Endometrial microvascular endothelial cells (primary cell): Measurements from ENCODE around the gene C2orf92. TPM values are rescaled to one million over a fixed set of nuclear protein-coding genes. Genes with fewer than 3 reads are reported as not detected.

ENCODE experiments used
- in situ Hi-C: cut with HindIII; loops from 2 replicates; pipeline ENCODE4 v1.10.0; 2017; ENCODE audit warnings: low sequenced_read_pairs, low pct_unique_long_range_greater_than_20kb; ENCODE audit errors: inconsistent ontology term
- total RNA-seq: library from RNA; depleted of rRNA; stranded (reverse); fragments of >200 nt; gene quantifications from one replicate; pipeline ENCODE4 v1.2.3, GENCODE V29; 2015; ENCODE audit errors: inconsistent ontology term

Gene C2orf92
- total RNA-seq, 1 donor from 2014 or later = not detected

DNA sequence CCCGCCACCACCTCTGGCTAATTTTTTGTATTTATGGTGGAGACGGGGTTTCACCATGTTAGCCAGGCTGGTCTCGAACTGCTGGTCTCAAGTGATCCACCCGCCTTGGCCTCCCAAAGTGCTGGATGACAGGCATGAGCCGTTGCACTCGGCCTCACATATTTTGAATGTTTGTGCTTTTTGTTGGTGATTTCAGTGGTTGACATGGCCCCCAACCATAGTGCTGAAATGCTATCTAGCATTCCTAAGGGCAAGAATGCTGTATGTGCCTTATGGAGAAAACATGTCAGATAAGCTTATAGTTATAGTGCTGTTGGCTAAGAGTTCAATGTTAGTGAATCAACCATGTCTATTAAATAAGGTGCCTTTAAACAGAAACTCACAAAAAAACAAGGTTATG lies 52.7 kb downstream of the C2orf92 start:
- in situ Hi-C loops = no loop called here

DNA sequence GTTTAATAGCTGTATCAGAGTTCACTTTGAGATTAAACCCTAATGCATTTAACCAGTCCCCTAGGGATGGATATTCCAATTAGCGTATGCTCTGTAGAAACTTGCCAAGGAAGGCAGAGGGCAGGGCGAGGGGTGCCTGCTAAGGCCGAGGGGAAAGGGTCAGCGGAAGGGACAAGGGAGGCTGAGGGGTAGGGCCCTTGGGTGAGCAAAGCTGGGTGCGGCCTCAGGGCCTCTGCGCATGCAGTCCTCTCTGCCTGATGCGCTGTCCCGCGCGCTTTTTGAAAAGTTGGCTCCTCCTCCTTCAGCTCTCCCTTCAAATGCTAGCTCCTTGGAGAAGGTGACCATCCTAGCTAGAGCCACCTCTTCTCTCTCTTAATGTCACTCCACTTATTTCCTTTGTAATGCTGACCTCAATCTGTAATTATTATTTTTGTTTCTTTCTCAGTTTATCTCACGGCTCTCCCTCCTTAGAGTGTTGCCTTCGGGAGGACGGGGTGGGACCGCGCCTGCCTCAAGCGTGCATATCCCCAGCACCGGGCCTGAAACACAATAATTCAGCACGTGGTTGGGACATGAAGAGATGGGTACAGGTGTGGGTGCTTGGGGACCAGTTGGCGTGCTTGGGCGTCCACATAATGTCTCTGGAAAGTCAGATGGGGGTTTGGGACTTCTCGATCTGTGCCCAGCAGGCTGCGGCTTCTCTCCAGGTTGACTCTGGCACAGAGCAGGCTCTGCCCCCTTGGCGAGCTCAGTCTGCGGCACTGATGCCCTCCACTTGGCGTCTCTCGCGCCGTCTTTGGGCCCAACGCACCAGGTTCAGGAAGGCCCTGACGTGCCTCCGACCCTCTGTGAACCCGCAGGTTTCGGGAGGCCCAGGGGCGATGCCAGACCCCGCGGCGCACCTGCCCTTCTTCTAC lies 53.9 kb downstream of the C2orf92 start:
- in situ Hi-C loops = no loop called here

- in situ Hi-C loops = no loop called here
Measured at GRCh38 chr2:97724073-97724410, 54.5 kb downstream of the C2orf92 start.

DNA sequence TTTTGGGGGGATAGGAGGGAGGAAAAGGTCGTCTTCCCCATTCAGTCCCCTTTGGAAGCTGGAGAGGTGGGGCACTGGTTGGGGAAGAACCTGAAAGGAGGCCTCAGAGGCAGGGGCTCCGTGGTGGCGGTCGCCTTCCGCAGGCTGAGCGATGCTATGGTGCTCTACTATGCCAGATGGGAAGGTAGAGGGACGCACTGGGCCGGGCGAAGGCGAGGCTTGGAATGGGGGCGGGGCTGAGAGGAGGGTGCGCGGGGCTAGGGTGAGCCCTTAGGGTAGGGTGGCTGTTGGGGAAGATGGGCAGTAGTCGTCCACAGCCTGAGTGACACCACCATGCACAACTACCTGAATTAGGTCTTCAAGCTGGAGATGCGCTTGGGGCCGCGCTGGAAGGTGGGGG lies 55.0 kb downstream of the C2orf92 start:
- in situ Hi-C loops = no loop called here

- in situ Hi-C loops = no loop called here
Measured at GRCh38 chr2:97724946-97725688, 55.6 kb downstream of the C2orf92 start.

- in situ Hi-C loops = no loop called here
Measured at GRCh38 chr2:97726261-97727064, 57.0 kb downstream of the C2orf92 start.

DNA sequence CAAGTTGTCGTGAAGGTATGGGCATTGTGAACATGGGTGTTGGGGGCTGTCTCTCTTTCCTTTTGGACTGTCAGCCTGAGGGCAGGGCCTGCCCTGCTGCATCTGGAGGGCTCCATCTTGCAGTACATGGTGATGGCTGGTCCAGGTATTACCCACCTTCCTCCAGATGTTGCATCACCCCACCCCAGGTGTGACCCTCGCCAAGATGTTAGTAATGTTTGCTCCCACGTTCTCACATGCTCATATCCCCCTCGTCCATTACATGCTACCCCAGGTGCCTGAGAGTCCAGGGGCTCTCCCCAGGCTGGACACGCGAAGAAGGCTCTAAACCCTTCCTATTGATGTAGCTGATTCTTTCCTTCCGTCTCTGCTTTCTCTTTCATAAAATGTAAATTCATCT lies 57.8 kb downstream of the C2orf92 start:
- in situ Hi-C loops = no loop called here

- in situ Hi-C loops = no loop called here
Measured at GRCh38 chr2:97728091-97728731, 58.7 kb downstream of the C2orf92 start.

GRCh38 chr2:97730245-97730644 lies 60.7 kb downstream of the C2orf92 start:
- in situ Hi-C loops = no loop called here

- in situ Hi-C loops = no loop called here
Measured at GRCh38 chr2:97731274-97732020, 61.9 kb downstream of the C2orf92 start.

DNA sequence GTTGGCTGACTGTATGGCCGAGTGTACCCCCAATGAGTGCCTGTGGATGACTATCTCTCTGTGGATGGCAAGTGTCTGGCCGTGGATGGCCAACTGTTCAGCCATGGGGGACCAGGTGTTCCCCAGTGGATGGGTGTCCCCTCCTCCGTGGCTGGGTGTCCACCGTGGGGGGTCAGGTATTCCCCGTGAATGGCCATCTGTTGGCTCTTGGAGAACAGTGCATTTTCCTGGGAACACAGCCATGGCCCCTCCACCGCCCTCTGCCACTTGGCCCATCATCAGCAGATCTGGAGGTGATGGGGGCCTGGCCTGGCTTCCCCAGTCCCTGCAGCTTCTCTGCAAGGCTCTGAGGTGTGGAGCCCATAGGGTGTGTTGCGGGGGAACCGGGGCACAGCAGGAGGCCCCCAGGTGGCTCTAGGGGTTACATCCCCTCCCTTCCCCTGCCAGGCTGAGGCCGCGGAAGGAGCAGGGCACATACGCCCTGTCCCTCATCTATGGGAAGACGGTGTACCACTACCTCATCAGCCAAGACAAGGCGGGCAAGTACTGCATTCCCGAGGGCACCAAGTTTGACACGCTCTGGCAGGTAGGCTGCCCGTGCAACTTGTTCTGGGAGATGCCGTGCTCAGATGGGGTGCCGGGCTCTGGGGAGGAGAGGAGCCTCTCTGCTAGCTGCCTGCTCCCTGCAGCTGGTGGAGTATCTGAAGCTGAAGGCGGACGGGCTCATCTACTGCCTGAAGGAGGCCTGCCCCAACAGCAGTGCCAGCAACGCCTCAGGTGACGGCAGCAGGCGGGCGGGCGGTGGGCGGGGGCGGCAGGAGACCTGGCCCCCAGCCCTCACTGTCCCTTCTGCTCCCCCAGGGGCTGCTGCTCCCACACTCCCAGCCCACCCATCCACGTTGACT lies 63.2 kb downstream of the C2orf92 start:
- in situ Hi-C loops = no loop called here

GRCh38 chr2:97733341-97734035 lies 64.0 kb downstream of the C2orf92 start:
- in situ Hi-C loops = no loop called here

DNA sequence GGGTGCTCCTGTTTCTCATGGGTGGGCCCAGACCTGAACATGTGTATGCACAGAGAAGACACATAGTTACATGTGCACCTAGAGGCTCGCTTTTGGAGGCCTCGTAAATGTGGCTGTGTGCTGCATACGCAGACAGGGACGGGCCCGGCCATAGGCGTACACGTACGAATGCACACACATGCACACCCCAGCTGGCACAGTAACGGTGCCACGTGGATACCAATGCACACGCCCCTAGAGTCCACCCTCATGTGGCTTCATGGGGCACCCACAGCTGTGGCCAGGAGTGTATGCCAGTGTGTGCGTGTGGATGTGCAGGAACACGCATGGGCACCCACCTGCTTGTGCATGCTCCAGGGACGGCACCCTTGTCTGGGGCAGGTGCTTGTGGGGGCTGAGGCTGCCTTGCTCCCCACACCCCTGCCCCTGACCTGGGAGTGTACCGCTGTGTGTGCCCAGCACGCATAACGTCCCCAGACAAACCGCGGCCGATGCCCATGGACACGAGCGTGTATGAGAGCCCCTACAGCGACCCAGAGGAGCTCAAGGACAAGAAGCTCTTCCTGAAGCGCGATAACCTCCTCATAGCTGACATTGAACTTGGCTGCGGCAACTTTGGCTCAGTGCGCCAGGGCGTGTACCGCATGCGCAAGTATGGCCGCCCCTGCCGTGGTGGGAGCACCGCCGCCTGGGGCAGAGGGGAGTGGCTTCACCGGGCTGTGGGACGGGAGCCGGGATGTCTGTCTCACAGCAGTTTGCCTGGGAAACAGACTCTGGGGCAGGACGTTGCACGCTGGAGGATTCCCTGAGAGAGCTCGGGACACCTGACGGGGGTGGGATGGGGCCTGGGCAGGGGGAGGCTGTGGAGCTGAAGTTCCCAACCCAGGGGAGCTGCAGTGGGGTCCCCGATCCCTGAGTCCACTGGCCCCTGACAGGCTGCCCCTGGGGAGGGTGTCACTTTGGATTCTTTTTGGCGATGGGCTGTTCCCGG lies 64.8 kb downstream of the C2orf92 start:
- in situ Hi-C loops = no loop called here

DNA sequence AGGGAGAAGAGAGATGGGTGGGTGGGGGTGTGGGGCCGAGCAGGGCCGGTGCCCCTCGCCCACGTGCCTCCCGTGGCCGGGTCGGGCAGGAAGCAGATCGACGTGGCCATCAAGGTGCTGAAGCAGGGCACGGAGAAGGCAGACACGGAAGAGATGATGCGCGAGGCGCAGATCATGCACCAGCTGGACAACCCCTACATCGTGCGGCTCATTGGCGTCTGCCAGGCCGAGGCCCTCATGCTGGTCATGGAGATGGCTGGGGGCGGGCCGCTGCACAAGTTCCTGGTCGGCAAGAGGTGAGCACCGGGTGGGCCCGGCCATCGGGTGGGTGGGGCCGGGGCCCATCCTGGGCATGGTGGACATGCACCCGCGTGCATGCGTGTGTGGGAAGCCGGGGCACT lies 65.6 kb downstream of the C2orf92 start:
- in situ Hi-C loops = no loop called here

GRCh38 chr2:97736185-97736584 lies 66.7 kb downstream of the C2orf92 start:
- in situ Hi-C loops = no loop called here
